ENCODE results near the gene CORO6. TPM values are rescaled to one million over a fixed set of nuclear protein-coding genes. Genes with fewer than 3 reads are reported as not detected.

Gene CORO6
- total RNA-seq (5.9 TPM), polyA plus RNA-seq (ENCODE audit: insufficient read depth, low read depth, low replicate concordance) (2.1 TPM)
- long read RNA-seq, donor 1, partial matches to known transcripts: 0 of 1 reads
- long read RNA-seq, donor 1, other reads (novel, unspliced or antisense): 0 of 1 reads
- long read RNA-seq, donor 2, partial matches to known transcripts: 0 of 2 reads
- long read RNA-seq, donor 2, other reads (novel, unspliced or antisense): 0 of 2 reads
- long read RNA-seq, donor 3: 0 reads
- long read RNA-seq, donor 4: 0 reads
- long read RNA-seq, donor 5, partial matches to known transcripts: 0 of 1 reads
- long read RNA-seq, donor 5, other reads (novel, unspliced or antisense): 0 of 1 reads
- long read RNA-seq, donor 6: 0 reads
- long read RNA-seq, donor 7, partial matches to known transcripts: 3 of 12 reads
- long read RNA-seq, donor 7, other reads (novel, unspliced or antisense): 8 of 12 reads
- long read RNA-seq, donor 8: 0 reads
- long read RNA-seq, donor 9: 0 reads
- long read RNA-seq, donor 10: 0 reads

GRCh38 chr17:29622337-29623282, at the start of gene CORO6:
Gene CORO6, minus strand, starts transcription at chr17:29622912. Its CDS starts 1,491 bp downstream, at chr17:29621421.
- intact Hi-C loops (cut with DNase I): no loop called here
- Histone ChIP-seq H3K36me3 (ENCODE audit: control insufficient read depth in 2 of 3, insufficient read depth in 3 of 3, low read length in 3 of 3) (no peaks in the 10 kb centered on the region), H3K4me3 (ENCODE audit: low read length in 3 of 3) (peak within 1 kb of the TSS in 2 of 3 donors; percentile 36 to 49), H3K9me3 (ENCODE audit: control insufficient read depth in 2 of 3, insufficient read depth in 1 of 3, low read length in 3 of 3) (no peaks in the 10 kb centered on the region), H3K9ac (ENCODE audit: low read length in 3 of 3) (no peak within 1 kb of the TSS), H3K27ac (ENCODE audit: low read depth in 2 of 2, low read length in 2 of 2) (no peak within 1 kb of the TSS), H3K4me1 (ENCODE audit: control insufficient read depth in 2 of 3, insufficient read depth in 2 of 3, low read depth in 1 of 3, low read length in 3 of 3) (peaks cover 0 to 13% (median 1%) of the 10 kb centered on the region in 3 donors), H3K27me3 (ENCODE audit: control insufficient read depth, insufficient read depth, low read length) (peaks cover 7% of the 10 kb centered on the region)
- DNase-seq (peak; percentile 80 to 87 (median 84)), FAIRE-seq (no peak)
- no peak for TF ChIP-seq CTCF (IDR thresholded peaks at IDR 0.05; ENCODE audit: borderline replicate concordance, extremely low read depth, insufficient read depth)

GRCh38 chr17:29671661-29672060, 48.9 kb upstream of the CORO6 start:
- no peak overlapping the region for H3K9ac ChIP-seq (ENCODE audit: low read length in 3 of 3)
- no peak overlapping the region for H3K4me3 ChIP-seq (ENCODE audit: low read length in 3 of 3)
- DNase-seq (peak in 1 of 5 donors; percentile 25), FAIRE-seq (no peak)
- no peak overlapping the region for H3K27ac ChIP-seq (ENCODE audit: low read depth in 2 of 2, low read length in 2 of 2)
- H3K27me3 ChIP-seq (ENCODE audit: control insufficient read depth, insufficient read depth, low read length): no peaks in the 10 kb centered on the region
- no peak for TF ChIP-seq CTCF (IDR thresholded peaks at IDR 0.05; ENCODE audit: borderline replicate concordance, extremely low read depth, insufficient read depth)
- no peaks in the 10 kb centered on the region for H3K4me1 ChIP-seq (ENCODE audit: control insufficient read depth in 2 of 3, insufficient read depth in 2 of 3, low read depth in 1 of 3, low read length in 3 of 3)
- no peaks in the 10 kb centered on the region for H3K9me3 ChIP-seq (ENCODE audit: control insufficient read depth in 2 of 3, insufficient read depth in 1 of 3, low read length in 3 of 3)
- intact Hi-C loops (cut with DNase I): no loop called here
- peaks cover 0 to 36% (median 7%) of the 10 kb centered on the region in 3 donors for H3K36me3 ChIP-seq (ENCODE audit: control insufficient read depth in 2 of 3, insufficient read depth in 3 of 3, low read length in 3 of 3)

GRCh38 chr17:29669266-29669665, 46.6 kb upstream of the CORO6 start:
- no peak for DNase-seq

More at GRCh38 chr17:29669266-29669665, 46.6 kb upstream of the CORO6 start:
- H3K27me3 ChIP-seq (ENCODE audit: control insufficient read depth, insufficient read depth, low read length): no peaks in the 10 kb centered on the region
- TF ChIP-seq CTCF (IDR thresholded peaks at IDR 0.05; ENCODE audit: borderline replicate concordance, extremely low read depth, insufficient read depth): no peak
- no peak for FAIRE-seq
- no peaks in the 10 kb centered on the region for H3K9me3 ChIP-seq (ENCODE audit: control insufficient read depth in 2 of 3, insufficient read depth in 1 of 3, low read length in 3 of 3)
- H3K4me3 ChIP-seq (ENCODE audit: low read length in 3 of 3): no peak overlapping the region
- peaks cover 0 to 26% (median 7%) of the 10 kb centered on the region in 3 donors for H3K36me3 ChIP-seq (ENCODE audit: control insufficient read depth in 2 of 3, insufficient read depth in 3 of 3, low read length in 3 of 3)
- no peak overlapping the region for H3K27ac ChIP-seq (ENCODE audit: low read depth in 2 of 2, low read length in 2 of 2)
- H3K4me1 ChIP-seq (ENCODE audit: control insufficient read depth in 2 of 3, insufficient read depth in 2 of 3, low read depth in 1 of 3, low read length in 3 of 3): no peaks in the 10 kb centered on the region
- intact Hi-C loops (cut with DNase I): no loop called here
- H3K9ac ChIP-seq (ENCODE audit: low read length in 3 of 3): no peak overlapping the region

Data from kidney (tissue), 22 donors.